GM10266 (cell line): ENCODE data around the gene SP1.
"Not testable (repeated sequence)": the region's sequence is repeated elsewhere in the genome, so short reads cannot be mapped to it uniquely, and the experiment has no call there.

Source experiments
- DNase-seq: peaks from one replicate; pipeline ENCODE4 v3.0.0; 2012; ENCODE audit errors: extremely low spot score
- TF ChIP-seq, protein P1 (sequence below): IDR thresholded peaks from 2 replicates; pipeline ENCODE4 v1.5.1; 2012; ENCODE audit warnings: mild to moderate bottlenecking, low read depth; ENCODE audit not compliant: control insufficient read depth, insufficient read depth; ENCODE audit errors: missing control alignments

The SP1 gene

DNA sequence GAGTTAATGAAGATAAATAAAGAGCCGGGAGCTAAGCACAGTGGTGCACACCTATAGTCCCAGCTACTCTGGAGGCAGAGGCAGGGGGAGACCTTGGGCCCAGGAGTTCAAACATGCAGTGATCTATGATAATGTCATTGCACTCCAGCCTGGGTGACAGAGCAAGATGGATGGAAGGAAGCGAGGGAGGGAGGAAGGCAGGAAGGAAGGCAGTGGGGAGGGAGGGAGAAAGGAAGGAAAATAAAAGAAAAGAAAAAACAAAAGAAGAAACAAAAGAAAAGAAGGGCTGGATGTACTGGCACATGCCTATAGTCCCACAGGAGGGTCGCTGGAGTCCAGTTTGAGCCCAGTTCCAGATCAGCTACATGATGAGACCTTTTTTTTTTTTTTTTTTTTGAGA is 24.9 kb upstream of the SP1 start:
- DNase-seq = no peak
- TF ChIP-seq, protein P1, sequence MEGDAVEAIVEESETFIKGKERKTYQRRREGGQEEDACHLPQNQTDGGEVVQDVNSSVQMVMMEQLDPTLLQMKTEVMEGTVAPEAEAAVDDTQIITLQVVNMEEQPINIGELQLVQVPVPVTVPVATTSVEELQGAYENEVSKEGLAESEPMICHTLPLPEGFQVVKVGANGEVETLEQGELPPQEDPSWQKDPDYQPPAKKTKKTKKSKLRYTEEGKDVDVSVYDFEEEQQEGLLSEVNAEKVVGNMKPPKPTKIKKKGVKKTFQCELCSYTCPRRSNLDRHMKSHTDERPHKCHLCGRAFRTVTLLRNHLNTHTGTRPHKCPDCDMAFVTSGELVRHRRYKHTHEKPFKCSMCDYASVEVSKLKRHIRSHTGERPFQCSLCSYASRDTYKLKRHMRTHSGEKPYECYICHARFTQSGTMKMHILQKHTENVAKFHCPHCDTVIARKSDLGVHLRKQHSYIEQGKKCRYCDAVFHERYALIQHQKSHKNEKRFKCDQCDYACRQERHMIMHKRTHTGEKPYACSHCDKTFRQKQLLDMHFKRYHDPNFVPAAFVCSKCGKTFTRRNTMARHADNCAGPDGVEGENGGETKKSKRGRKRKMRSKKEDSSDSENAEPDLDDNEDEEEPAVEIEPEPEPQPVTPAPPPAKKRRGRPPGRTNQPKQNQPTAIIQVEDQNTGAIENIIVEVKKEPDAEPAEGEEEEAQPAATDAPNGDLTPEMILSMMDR = no peak

DNA sequence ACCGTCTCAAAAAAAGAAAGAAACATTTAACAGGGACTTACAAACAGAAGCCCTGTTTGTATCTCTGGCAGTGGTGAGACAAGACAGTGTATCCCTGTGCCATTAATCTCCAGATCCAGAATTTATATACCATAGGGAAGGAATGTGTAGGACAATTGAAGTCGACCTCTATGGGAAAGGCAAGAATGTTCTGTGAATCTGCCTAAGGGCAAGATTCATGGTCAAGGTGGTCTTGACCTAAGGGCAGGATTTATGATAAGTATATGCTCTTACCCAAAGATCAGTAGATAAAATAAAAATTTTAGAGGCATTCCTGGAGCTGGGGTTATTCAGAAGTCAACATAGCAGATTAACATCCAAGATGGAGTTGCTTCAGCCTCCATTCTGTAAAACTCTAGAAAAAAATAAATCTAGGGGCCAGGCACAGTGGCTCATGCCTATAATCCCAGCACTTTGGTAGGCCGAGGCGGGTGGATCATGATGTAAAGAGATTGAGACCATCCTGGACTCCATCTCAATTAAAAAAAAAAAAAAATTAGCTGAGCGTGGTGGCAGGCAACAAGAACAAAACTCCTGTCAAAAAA is 21.0 kb upstream of the SP1 start:
- TF ChIP-seq, protein P1 = no peak
- no peak for DNase-seq

DNA sequence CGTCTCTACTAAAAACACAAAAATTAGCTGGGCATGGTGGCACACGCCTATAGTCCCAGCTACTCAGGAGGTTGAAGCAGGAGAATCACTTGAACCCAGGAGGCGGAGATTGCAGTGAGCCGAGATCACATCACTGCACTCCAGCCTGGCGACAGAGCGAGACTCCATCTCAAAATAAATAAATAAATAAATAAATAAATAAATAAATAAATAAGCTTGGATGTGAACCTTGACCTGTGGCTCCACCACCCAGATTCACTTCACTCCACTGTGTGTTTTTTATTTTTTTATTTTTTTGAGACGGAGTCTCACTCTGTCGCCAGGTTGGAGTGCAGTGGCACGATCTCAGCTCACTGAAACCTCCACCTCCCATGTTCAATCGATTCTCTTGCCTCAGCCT is 18.3 kb upstream of the SP1 start:
- DNase-seq = not testable (repeated sequence)

DNA sequence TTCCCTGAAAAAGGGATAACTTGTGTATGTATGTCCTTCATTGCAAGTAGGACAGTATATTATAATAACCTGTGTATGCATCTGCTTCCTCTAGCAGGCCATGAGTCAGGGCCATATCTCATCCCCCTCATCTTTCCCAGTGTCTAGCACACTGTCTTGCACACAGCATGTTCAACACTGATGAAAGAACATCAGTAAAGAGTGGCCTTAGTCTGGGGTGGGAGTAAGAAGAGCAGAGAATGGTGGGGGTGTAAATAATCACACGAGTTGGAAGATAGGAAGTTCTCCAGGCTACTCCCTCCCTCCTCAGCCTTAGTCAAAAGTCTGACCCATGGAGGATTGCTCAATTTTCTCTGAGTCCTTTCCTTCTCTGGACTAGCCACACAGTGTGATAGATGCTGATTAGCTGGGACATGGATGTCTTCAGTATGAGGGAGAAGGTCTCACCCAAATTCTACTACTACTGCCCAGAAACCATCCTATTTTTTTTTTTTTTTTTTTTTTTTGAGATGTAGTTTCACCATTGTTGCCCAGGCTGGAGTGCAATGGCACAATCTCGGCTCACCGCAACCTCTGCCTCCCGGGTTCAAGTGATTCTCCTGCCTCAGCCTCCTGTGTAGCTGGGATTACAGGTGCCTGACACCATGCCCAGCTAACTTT is 14.6 kb upstream of the SP1 start:
- DNase-seq = no peak
- TF ChIP-seq, protein P1 = no peak

DNA sequence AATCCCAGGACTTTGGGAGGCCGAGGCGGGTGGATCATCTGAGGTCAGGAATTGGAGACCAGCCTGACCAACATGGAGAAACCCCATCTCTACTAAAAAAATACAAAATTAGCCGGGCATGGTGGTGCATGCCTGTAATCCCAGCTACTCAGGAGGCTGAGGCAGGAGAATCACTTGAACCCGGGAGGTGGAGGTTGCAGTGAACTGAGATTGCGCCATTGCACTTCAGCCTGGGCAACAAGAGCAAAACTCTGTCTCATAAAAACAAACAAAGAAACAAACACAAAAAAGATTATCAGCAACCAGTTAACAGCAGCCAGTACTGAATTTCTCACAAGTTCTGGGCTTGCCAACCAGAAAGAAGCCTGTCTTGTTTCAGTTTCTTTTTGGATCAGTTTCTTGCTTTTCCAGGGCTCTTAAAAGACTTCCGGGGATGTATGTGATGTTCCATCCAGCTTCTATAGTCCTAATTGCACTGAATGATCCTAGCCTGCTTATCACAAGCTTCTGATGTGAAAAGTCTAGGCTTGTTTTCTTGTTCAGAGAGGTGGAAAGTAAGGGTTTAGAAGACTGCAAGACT is 6.3 kb upstream of the SP1 start:
- not testable (repeated sequence) for DNase-seq

DNA sequence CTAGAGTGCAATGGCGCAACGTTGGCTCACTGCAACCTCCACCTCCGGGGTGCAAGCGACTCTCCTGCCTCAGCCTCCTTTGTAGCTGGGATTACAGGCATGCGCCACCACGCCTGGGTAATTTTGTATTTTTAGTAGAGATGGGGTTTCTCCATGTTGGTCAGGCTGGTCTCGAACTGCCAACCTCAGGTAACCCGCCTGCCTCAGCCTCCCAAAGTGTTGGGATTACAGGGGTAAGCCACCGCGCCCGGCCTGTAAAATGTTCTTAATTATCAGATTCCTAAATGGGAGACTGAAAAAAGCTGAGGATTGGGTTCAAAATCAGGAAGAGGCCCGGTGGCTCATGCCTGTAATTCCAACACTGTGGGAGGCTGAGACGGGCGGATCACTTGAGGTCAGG is 5.7 kb upstream of the SP1 start:
- not testable (repeated sequence) for DNase-seq

DNA sequence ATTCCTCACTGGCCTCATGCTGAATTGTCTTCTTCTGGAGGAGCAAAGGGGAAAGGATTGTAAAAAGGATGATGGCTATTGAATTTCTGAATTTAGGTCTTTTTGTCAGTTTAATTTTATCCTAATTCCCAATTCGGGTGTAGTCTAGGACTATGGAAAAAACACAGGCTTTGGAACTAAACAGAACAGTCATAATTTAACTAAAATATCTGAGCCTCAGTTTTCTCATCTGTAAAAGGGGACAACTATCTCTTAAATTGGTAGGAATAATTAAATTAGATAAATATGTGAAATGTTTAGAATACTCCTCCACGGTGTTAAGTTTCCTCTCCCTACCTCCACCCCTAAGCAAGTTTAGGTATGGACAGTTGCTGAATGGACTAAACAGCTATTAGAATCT is 3.2 kb upstream of the SP1 start:
- TF ChIP-seq, protein P1 = no peak

DNA sequence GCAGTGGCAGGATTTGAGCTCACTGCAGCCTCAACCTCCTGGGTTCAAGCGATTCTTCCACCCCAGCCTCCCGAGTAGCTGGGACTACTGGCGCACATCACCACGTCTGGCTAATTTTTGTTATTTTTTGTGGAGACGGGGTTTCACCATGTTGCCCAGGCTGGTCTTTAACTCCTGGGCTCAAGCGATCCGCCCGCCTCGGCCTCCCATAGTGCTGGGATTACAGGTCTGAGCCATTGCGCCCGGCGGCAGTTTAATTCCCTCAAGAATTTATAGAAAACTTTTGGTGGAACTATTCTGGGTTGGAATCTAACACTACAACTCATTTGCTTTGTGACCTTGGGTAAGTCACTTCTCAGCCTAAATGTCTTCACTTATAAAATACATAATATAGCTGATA is 1.8 kb upstream of the SP1 start:
- DNase-seq = no peak
- TF ChIP-seq, protein P1 = no peak

More for the DNA sequence above, 3.2 kb upstream of the SP1 start:
- DNase-seq = no peak
